Measurements from ENCODE around the gene CAMKK2. TPM values are rescaled to one million over a fixed set of nuclear protein-coding genes. Genes with fewer than 3 reads are reported as not detected.

The CAMKK2 gene
- total and polyA plus RNA-seq, 9 of the 15 experiments (the other 6 are each of a cell fraction or from before 2014, with no cell fraction given): 4.3 to 32.0 (median 18.2) TPM

GRCh38 chr12:121252712-121253345 is 43.7 kb downstream of the CAMKK2 start:
- DNase-seq (ENCODE audit: extremely low read depth in 1 of 4, low spot score in 3 of 4): peak in 3 of 4 experiments; percentile 14 to 64 (median 32)
- Histone ChIP-seq H2AFZ (ENCODE audit: low read depth, low read length) (no peak overlapping the region), H3K9ac (ENCODE audit: insufficient read depth in 1 of 2, low read depth in 2 of 2, low read length in 2 of 2) (no peak overlapping the region), H3K4me2 (ENCODE audit: insufficient read depth, low read length) (no peak overlapping the region), H3K27me3 (ENCODE audit: control insufficient read depth in 2 of 2, insufficient read depth in 2 of 2, low read length in 2 of 2) (no peaks in the 10 kb centered on the region), H3K4me3 (no peak overlapping the region), H4K20me1 (replicated peaks; ENCODE audit: control insufficient read depth, insufficient read depth, low read length) (no peaks in the 10 kb centered on the region), H3K27ac (ENCODE audit: extremely low read depth, low read depth, low read length) (no peak overlapping the region), H3K9me1 (ENCODE audit: control insufficient read depth, insufficient read depth, low read length) (no peaks in the 10 kb centered on the region), H3K9me3 (replicated peaks; ENCODE audit: control insufficient read depth, insufficient read depth, low read depth, low read length) (no peaks in the 10 kb centered on the region), H3K4me1 (replicated peaks in 1 of 2; ENCODE audit: control insufficient read depth in 2 of 2, insufficient read depth in 2 of 2, low read length in 2 of 2) (no peaks in the 10 kb centered on the region), H3K36me3 (ENCODE audit: control insufficient read depth, insufficient read depth, low read length) (peaks cover 71% of the 10 kb centered on the region), H3K79me2 (ENCODE audit: control insufficient read depth, insufficient read depth, low read length) (no peaks in the 10 kb centered on the region)
- in situ Hi-C loops (cut with MboI): no loop called here
- 96% methylated on average over 9 of the region's 9 CpGs for WGBS (ENCODE audit: insufficient coverage, low coverage, missing lambda C conversion rate)
- POLR2A ChIA-PET: interaction anchor here (1.5 kb wide), 1 partner anchor 14 kb away, joined by 4 read pairs; no protein-coding TSS in a partner anchor
- intact Hi-C loops (cut with micrococcal nuclease): no loop called here
- peak; percentile 91 for ATAC-seq
- no TSS peak for BruUV-seq (replicated peaks)
- CTCF ChIA-PET (ENCODE audit: low intra/inter-chr PET ratio): interaction anchor here (0.6 kb wide), 1 partner anchor 192 kb away, joined by 5 read pairs; no protein-coding TSS in a partner anchor
- FAIRE-seq: no peak
- TF ChIP-seq FOS (IDR thresholded peaks at IDR 0.05; ENCODE audit: extremely low read depth, insufficient read length) (peak; percentile 43), NFYB (IDR thresholded peaks at IDR 0.05; ENCODE audit: extremely low read depth, insufficient read length) (peak; percentile 86), RAD51 (IDR thresholded peaks at IDR 0.05; ENCODE audit: borderline replicate concordance, low read depth) (peak; percentile 78), USF1 (CRISPR knock-in tag; IDR thresholded peaks at IDR 0.05) (peak; percentile 89), GABPA (tag; conservative IDR thresholded peaks at IDR 0.05; ENCODE audit: low read depth) (no peak), SOX6 (IDR thresholded peaks at IDR 0.05) (no peak), LARP7 (IDR thresholded peaks at IDR 0.05) (no peak), KAT7 (CRISPR knock-in tag; IDR thresholded peaks at IDR 0.05; ENCODE audit: borderline replicate concordance) (no peak), USF2 (CRISPR knock-in tag; IDR thresholded peaks at IDR 0.05) (peak; percentile 85)

All from K562 (cell line).